Measurements from ENCODE around the gene AHNAK.
"Not testable (repeated sequence)": the region's sequence is repeated elsewhere in the genome, so short reads cannot be mapped to it uniquely, and the experiment has no call there.

AHNAK gene

DNA sequence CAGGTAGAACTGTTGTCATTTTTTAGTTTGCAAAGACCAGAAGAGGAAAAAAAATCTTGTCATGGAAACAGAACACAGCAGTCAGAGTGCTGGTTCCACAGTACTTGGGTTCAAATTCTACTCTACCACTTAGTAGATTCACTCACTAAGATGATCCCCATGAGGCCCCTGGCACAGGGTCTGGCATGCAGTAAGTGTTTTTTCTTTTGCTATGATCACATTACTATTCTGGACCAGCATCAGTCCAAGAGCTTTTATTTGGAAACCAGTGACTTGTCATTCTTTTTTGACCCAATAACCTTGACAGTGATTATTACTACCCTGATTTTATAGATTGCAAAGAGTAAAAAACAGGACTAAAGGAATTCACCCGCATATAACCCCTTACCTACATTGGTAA, 23.0 kb upstream of the AHNAK start:
- no peaks in the 10 kb centered on the region for H3K27me3 ChIP-seq (ENCODE audit: control insufficient read depth, insufficient read depth, low read length)
- H3K4me3 ChIP-seq (ENCODE audit: low read depth, low read length) = no peak overlapping the region
- no peak overlapping the region for H3K9ac ChIP-seq (ENCODE audit: low read depth, low read length)
- peaks cover 7% of the 10 kb centered on the region for H3K4me1 ChIP-seq (ENCODE audit: control insufficient read depth, insufficient read depth, low read length)
- peaks cover 71% of the 10 kb centered on the region for H3K36me3 ChIP-seq (ENCODE audit: control insufficient read depth, insufficient read depth, low read length)
- no peaks in the 10 kb centered on the region for H3K9me3 ChIP-seq (ENCODE audit: control insufficient read depth, insufficient read depth, low read length)

DNA sequence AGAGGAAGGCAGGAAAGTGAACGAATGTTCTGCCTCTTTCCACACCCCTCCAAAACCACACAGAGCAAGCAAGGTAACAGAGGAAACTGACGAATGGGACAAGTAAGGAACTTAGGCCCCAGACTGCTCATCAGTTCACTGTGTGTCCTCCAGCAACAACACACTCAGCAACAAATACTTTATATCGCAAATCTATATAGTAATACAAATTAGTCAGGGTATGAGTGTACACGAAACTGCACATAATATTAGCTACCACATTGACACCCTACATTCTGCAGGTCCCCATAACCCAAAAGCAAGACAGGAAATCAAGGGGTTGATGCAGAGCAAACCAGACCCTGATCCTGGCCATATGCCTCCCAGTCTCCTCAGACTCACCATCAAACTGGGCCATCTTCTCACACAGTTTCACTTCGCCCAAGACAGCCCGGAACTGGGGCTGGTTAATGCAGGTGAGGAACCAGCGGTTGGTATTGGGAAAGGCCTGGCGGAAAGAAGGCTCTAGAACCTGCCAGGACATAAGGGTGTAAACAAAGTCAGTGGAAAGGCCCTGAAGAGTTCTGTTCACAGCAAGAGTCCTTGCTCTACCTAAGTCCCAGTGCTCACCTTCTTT, 20.5 kb upstream of the AHNAK start:
- Histone ChIP-seq H3K4me1 (ENCODE audit: control insufficient read depth, insufficient read depth, low read length) (peaks cover 4% of the 10 kb centered on the region), H3K9me3 (ENCODE audit: control insufficient read depth, insufficient read depth, low read length) (no peaks in the 10 kb centered on the region), H3K4me3 (ENCODE audit: low read depth, low read length) (no peak overlapping the region), H3K36me3 (ENCODE audit: control insufficient read depth, insufficient read depth, low read length) (peaks cover 73% of the 10 kb centered on the region), H3K9ac (ENCODE audit: low read depth, low read length) (no peak overlapping the region), H3K27me3 (ENCODE audit: control insufficient read depth, insufficient read depth, low read length) (no peaks in the 10 kb centered on the region)

DNA sequence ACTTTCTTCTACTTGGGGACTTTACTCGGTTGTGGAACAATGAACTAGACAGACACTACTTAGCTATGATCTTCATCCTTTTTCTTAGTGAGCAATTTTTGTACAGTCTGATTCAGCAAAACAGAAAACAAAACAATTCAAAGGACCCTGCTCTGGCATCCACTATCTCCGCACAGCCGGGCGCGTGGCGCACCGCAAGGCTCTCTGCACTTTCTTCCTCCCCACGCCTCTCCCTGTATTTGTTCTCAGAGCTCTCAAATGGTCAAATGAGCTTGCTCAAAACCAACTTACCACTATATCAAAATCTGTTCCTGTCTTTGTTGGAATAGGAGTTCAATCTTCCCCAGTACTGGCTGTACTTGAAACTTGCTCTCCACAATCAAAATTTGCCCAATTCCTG, 19.6 kb upstream of the AHNAK start:
- H3K36me3 ChIP-seq (ENCODE audit: control insufficient read depth, insufficient read depth, low read length) = peaks cover 65% of the 10 kb centered on the region
- no peak overlapping the region for H3K4me3 ChIP-seq (ENCODE audit: low read depth, low read length)
- no peak overlapping the region for H3K9ac ChIP-seq (ENCODE audit: low read depth, low read length)
- H3K27me3 ChIP-seq (ENCODE audit: control insufficient read depth, insufficient read depth, low read length) = no peaks in the 10 kb centered on the region
- H3K9me3 ChIP-seq (ENCODE audit: control insufficient read depth, insufficient read depth, low read length) = no peaks in the 10 kb centered on the region
- H3K4me1 ChIP-seq (ENCODE audit: control insufficient read depth, insufficient read depth, low read length) = peaks cover 2% of the 10 kb centered on the region

DNA sequence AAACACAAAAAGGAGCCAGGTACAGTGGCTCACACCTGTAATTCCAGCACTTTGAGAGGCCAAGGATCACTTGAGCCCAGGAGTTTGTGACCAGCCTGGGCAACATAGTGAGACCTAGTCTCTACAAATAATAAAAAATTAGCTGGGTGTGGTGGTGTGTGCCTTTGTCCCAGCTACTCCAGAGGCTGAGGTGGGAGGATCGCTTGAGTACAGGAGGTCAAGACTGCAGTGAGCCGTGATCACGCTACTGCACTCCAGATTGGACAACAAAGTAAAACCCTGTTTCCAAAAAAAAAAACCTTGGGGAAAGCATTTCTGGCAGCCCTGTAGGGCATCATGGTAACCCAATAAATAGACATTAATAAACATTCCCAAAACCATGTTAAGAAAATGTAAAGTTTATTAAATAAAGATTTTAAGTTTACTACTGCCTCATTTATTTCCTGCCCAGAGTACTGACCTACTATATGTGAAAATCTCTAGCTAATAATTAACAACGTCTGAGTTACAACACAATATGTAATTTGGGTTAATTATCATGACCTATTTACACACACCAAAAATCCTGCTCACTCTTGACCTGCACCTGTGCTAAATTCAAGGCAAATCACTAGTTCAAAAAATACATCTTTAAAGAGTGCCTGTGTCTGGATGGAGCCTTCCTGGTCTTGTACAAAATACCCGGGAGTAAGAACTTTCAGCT, 18.6 kb upstream of the AHNAK start:
- Histone ChIP-seq H3K4me3 (ENCODE audit: low read depth, low read length) (no peak overlapping the region), H3K27me3 (ENCODE audit: control insufficient read depth, insufficient read depth, low read length) (no peaks in the 10 kb centered on the region), H3K4me1 (ENCODE audit: control insufficient read depth, insufficient read depth, low read length) (peaks cover 9% of the 10 kb centered on the region), H3K9ac (ENCODE audit: low read depth, low read length) (no peak overlapping the region), H3K36me3 (ENCODE audit: control insufficient read depth, insufficient read depth, low read length) (peaks cover 56% of the 10 kb centered on the region), H3K9me3 (ENCODE audit: control insufficient read depth, insufficient read depth, low read length) (no peaks in the 10 kb centered on the region)

DNA sequence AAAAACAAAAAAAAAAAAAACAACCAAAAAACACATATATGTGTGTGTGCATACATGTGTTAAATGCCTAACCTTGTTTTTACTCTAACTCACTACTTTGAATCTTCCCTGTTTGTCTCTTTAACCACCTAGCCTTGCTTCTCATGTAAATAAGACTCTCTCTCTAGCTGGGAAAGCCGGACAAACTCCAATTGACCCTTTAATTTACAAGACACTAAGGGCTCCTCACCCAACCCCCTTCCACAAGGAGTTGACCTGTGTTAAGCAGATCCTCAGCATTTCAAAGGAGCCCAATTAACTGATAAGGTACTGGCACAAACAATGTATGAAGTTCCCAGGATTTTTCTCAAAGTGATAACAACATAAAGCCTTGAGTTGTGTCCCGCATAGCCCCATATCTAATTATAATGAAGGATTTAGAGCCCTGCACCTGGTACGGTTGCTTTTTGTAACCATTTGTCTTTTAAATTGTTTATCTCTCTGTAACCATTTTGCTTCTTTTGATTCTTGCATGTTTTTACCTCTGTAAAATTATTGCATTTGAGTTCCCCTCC, 15.1 kb upstream of the AHNAK start:
- Histone ChIP-seq H3K36me3 (ENCODE audit: control insufficient read depth, insufficient read depth, low read length) (peaks cover 49% of the 10 kb centered on the region), H3K4me1 (ENCODE audit: control insufficient read depth, insufficient read depth, low read length) (peaks cover 28% of the 10 kb centered on the region)
- not testable (repeated sequence) for H3K27me3 ChIP-seq (ENCODE audit: control insufficient read depth, insufficient read depth, low read length); H3K9me3 ChIP-seq (ENCODE audit: control insufficient read depth, insufficient read depth, low read length); H3K9ac ChIP-seq (ENCODE audit: low read depth, low read length); H3K4me3 ChIP-seq (ENCODE audit: low read depth, low read length)

DNA sequence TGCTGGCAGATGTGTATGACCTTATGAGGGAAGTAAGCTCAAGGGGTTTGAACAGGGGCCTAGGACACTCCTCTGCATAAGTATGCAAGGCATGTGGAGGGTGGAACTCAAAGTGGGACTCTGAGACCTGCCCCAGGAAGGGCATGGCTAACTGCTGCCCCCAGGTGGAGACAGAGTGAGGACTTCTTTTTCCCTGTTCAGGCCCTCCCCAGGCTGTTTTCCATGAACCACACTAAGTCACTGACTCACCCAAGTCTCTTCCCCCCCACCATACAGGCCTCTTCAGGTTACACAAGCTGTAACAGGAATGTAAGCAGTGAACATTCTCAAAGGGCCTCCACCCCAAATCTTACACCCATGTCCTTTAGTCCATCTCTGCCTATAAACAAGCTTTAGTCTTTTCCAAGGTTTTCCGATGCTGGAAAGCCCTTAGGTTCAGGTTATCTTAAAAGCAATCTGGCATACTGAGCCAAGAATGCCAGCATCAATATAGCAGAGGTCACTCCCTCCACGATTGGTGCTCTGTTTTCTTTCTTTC, 14.0 kb upstream of the AHNAK start:
- no peaks in the 10 kb centered on the region for H3K9me3 ChIP-seq (ENCODE audit: control insufficient read depth, insufficient read depth, low read length)
- H3K27me3 ChIP-seq (ENCODE audit: control insufficient read depth, insufficient read depth, low read length) = no peaks in the 10 kb centered on the region
- no peak overlapping the region for H3K9ac ChIP-seq (ENCODE audit: low read depth, low read length)
- H3K36me3 ChIP-seq (ENCODE audit: control insufficient read depth, insufficient read depth, low read length) = peaks cover 41% of the 10 kb centered on the region
- H3K4me3 ChIP-seq (ENCODE audit: low read depth, low read length) = peak overlapping the region; percentile 2
- peaks cover 35% of the 10 kb centered on the region for H3K4me1 ChIP-seq (ENCODE audit: control insufficient read depth, insufficient read depth, low read length)

DNA sequence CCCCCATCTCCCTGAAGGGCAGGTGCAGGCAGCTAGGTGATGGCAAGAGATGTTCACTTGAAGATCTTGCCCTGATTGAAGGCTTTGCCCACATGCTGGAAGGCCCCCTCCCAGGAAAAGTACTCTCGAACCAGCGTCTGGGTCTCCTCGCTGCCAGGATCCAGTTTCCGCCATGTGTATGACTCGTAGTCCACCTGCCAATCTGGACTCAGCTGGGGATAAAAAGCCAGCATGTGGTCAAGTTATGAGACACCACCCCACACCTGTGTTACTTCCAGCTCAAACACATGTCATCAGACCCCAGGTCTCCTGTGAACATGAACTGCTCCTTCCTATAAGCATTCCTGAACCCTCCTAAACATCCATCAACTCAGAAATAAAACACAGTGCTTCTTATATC, 13.0 kb upstream of the AHNAK start:
- not testable (repeated sequence) for H3K4me3 ChIP-seq (ENCODE audit: low read depth, low read length); H3K27me3 ChIP-seq (ENCODE audit: control insufficient read depth, insufficient read depth, low read length); H3K9me3 ChIP-seq (ENCODE audit: control insufficient read depth, insufficient read depth, low read length); H3K9ac ChIP-seq (ENCODE audit: low read depth, low read length)
- Histone ChIP-seq H3K36me3 (ENCODE audit: control insufficient read depth, insufficient read depth, low read length) (peaks cover 36% of the 10 kb centered on the region), H3K4me1 (ENCODE audit: control insufficient read depth, insufficient read depth, low read length) (peaks cover 41% of the 10 kb centered on the region)

DNA sequence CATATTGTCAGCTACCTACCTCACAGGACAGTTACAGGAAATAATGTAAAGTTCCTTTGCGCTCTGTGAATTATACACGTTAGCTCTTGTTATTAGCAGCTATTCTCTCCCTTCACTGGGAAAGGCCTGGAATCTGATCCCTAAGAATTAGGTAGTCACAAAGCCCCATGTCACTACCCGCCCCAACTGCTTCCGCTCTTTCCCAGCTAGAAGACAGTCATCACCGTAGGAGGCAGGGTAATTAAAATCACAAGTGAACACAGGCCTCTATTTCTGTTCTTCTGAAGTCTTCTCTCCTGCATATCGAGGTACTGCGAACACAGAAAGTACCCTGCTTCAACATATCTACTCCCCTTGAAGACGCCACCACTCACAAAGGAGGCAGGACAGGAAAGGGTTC, 12.6 kb upstream of the AHNAK start:
- H3K9ac ChIP-seq (ENCODE audit: low read depth, low read length) = no peak overlapping the region
- no peaks in the 10 kb centered on the region for H3K27me3 ChIP-seq (ENCODE audit: control insufficient read depth, insufficient read depth, low read length)
- H3K36me3 ChIP-seq (ENCODE audit: control insufficient read depth, insufficient read depth, low read length) = peaks cover 36% of the 10 kb centered on the region
- H3K4me3 ChIP-seq (ENCODE audit: low read depth, low read length) = no peak overlapping the region
- no peaks in the 10 kb centered on the region for H3K9me3 ChIP-seq (ENCODE audit: control insufficient read depth, insufficient read depth, low read length)
- peaks cover 43% of the 10 kb centered on the region for H3K4me1 ChIP-seq (ENCODE audit: control insufficient read depth, insufficient read depth, low read length)

DNA sequence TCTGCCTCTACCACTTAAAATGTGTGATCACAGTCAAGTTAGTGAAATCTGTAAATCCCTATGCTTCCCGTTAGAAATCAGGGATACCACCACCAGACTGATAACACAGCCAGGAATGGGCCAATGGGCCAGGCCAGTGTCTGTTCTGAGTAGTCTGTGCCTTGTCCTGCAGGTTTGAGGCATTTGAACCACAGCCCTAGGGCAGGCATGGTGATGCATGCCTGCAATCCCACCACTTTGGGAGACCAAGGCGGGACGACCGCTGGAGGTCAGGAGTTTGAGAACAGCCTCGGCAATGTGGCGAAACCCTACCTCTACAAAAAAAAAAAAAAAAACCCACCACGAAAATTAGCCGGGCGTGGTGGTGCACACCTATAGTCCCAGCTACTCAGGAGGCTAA, 12.1 kb upstream of the AHNAK start:
- Histone ChIP-seq H3K4me1 (ENCODE audit: control insufficient read depth, insufficient read depth, low read length) (peaks cover 46% of the 10 kb centered on the region), H3K9me3 (ENCODE audit: control insufficient read depth, insufficient read depth, low read length) (no peaks in the 10 kb centered on the region), H3K27me3 (ENCODE audit: control insufficient read depth, insufficient read depth, low read length) (no peaks in the 10 kb centered on the region), H3K9ac (ENCODE audit: low read depth, low read length) (no peak overlapping the region), H3K4me3 (ENCODE audit: low read depth, low read length) (no peak overlapping the region), H3K36me3 (ENCODE audit: control insufficient read depth, insufficient read depth, low read length) (peaks cover 30% of the 10 kb centered on the region)

DNA sequence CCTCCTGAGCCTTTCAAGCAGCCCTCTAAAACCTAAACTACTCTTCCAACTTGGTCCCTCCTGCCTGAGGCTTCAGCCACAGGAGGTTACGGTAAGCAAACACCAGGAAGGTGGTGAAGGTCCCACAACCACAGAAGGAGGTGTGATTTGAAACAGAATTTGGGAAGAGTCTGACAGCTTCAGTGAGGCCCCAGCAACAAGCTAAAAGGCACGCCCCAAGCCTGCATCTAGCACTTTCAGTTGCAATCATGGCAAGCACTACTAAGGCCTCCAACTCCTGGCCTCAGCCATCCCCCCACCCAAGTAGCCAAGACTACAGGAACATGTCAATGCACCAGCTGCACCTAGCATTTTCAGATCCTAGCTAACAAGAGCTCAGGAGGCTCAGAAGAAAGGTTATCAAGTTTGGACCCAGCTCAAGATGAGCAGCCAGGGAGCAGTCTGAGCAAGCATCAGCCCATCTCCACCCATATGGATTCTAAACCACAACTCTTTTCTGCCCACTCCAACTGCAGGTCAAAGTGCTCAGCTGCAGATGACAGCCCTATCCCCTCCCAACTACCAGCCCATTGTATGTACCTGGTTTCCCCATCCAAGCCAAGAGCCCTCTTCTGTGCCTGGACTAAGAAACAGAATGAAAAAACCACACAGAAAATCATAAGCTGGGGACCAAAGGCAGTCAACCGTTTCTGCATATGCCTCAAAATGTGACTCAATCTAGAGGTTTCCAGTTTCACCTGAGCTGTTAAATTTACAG, 10.4 kb upstream of the AHNAK start:
- no peak overlapping the region for H3K4me3 ChIP-seq (ENCODE audit: low read depth, low read length)
- H3K36me3 ChIP-seq (ENCODE audit: control insufficient read depth, insufficient read depth, low read length) = peaks cover 26% of the 10 kb centered on the region
- peak overlapping the region; percentile 63 for H3K9ac ChIP-seq (ENCODE audit: low read depth, low read length)
- peaks cover 58% of the 10 kb centered on the region for H3K4me1 ChIP-seq (ENCODE audit: control insufficient read depth, insufficient read depth, low read length)
- H3K27me3 ChIP-seq (ENCODE audit: control insufficient read depth, insufficient read depth, low read length) = no peaks in the 10 kb centered on the region
- H3K9me3 ChIP-seq (ENCODE audit: control insufficient read depth, insufficient read depth, low read length) = no peaks in the 10 kb centered on the region

DNA sequence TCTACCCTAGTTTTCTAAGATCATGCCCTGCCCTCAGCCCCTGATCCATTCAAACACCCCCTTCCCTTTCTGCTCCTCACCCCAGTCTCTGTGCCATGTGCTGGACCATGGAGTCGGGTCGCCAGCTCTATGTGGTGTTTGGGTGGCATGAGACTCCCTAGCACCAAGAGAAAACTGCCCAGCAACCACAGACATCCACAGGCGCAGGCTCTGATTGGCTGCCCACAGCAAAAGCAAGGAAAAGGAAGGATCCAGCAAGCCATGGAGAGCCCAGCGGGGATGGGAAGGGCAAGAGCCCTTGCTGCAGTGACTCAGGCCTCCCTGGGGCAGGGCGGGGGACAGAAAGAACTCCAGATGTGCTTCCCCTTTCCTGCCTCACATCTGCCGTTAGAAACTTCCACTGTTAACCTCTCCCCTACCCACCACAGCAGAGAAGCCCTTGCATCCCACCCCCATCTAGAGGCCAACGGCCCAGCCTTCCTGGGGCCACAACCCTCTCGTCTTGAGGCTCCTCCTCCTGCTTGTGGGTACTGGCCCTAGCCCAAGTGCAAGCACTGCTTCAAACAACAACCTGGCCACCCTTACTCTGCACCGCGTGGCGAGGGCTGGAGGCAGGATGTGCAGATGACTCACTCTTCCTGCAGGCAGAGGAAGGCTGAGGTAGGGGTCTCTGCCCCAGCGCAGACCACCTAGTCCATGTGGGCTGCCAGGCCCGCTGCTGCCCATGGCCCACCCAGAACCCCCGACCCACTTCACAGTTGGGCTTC, 9.7 kb upstream of the AHNAK start:
- H3K4me3 ChIP-seq (ENCODE audit: low read depth, low read length) = no peak overlapping the region
- peaks cover 26% of the 10 kb centered on the region for H3K36me3 ChIP-seq (ENCODE audit: control insufficient read depth, insufficient read depth, low read length)
- H3K9me3 ChIP-seq (ENCODE audit: control insufficient read depth, insufficient read depth, low read length) = no peaks in the 10 kb centered on the region
- H3K27me3 ChIP-seq (ENCODE audit: control insufficient read depth, insufficient read depth, low read length) = no peaks in the 10 kb centered on the region
- peak overlapping the region; percentile 63 for H3K9ac ChIP-seq (ENCODE audit: low read depth, low read length)
- H3K4me1 ChIP-seq (ENCODE audit: control insufficient read depth, insufficient read depth, low read length) = peaks cover 63% of the 10 kb centered on the region

Data from iPS-15b (cell line).